ENCODE results near the gene WLS. TPM values are rescaled to one million over a fixed set of nuclear protein-coding genes. Genes with fewer than 3 reads are reported as not detected.

The WLS gene
- total and polyA plus RNA-seq, 10 of the 15 experiments (the other 5 are each of a cell fraction or from before 2014, with no cell fraction given): 0.04 to 0.36 TPM; not detected in 8

DNA sequence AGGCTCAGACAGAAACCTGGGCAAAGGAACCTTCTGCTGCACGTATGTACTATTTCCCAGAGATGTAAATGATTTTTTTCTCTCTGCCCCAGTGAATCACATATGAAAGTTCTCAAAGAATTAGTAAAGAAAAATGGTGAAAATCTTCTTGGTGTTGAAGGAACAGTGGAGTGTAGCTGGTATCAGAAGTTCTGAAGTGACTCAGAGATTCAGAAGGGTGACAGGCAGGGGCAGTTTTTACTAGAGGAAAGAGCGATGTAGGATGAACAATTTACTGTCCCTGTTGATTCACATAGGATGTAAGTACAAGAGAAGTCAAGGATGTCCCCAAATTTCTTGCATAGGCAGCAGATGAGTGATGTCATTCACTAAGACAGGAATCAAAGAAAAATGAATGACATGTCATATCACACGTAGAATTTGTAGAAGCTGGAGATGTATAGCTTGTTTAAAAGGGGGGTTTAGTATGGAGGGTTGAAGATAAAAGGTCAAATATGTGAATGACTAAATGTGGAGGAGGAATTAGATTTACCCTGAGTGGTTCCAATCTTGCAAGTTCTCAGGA, 26.4 kb downstream of the WLS start (continued):
- TF ChIP-seq, protein P1, sequence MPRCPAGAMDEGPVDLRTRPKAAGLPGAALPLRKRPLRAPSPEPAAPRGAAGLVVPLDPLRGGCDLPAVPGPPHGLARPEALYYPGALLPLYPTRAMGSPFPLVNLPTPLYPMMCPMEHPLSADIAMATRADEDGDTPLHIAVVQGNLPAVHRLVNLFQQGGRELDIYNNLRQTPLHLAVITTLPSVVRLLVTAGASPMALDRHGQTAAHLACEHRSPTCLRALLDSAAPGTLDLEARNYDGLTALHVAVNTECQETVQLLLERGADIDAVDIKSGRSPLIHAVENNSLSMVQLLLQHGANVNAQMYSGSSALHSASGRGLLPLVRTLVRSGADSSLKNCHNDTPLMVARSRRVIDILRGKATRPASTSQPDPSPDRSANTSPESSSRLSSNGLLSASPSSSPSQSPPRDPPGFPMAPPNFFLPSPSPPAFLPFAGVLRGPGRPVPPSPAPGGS (IDR thresholded peaks at IDR 0.05; ENCODE audit: borderline replicate concordance, insufficient read depth, low read depth, low read length, poor library complexity, severe bottlenecking): no peak
- TF ChIP-seq, protein P2, sequence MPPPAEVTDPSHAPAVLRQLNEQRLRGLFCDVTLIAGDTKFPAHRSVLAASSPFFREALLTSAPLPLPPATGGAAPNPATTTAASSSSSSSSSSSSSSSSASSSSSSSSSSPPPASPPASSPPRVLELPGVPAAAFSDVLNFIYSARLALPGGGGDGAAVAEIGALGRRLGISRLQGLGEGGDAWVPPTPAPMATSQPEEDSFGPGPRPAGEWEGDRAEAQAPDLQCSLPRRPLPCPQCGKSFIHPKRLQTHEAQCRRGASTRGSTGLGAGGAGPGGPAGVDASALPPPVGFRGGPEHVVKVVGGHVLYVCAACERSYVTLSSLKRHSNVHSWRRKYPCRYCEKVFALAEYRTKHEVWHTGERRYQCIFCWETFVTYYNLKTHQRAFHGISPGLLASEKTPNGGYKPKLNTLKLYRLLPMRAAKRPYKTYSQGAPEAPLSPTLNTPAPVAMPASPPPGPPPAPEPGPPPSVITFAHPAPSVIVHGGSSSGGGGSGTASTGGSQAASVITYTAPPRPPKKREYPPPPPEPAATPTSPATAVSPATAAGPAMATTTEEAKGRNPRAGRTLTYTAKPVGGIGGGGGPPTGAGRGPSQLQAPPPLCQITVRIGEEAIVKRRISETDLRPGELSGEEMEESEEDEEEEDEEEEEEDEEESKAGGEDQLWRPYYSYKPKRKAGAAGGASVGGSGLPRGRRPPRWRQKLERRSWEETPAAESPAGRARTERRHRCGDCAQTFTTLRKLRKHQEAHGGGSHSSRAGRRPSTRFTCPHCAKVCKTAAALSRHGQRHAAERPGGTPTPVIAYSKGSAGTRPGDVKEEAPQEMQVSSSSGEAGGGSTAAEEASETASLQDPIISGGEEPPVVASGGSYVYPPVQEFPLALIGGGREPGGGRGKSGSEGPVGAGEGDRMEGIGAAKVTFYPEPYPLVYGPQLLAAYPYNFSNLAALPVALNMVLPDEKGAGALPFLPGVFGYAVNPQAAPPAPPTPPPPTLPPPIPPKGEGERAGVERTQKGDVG (CRISPR knock-in tag; IDR thresholded peaks at IDR 0.05): no peak
- no peak for TF ChIP-seq CTCF (IDR thresholded peaks at IDR 0.05 in 2 of 3, conservative IDR thresholded peaks at IDR 0.05 in 1 of 3; ENCODE audit: control insufficient read depth in 2 of 3, extremely low read depth in 1 of 3, insufficient read depth in 1 of 3, low read depth in 3 of 3, low read length in 3 of 3)
- no peak for TF ChIP-seq KLF5 (IDR thresholded peaks at IDR 0.05; ENCODE audit: partially characterized antibody)
- TF ChIP-seq MYB (IDR thresholded peaks at IDR 0.05; ENCODE audit: borderline replicate concordance, low read depth, low read length): no peak
- TF ChIP-seq PML (IDR thresholded peaks at IDR 0.05; ENCODE audit: low read length): no peak

All from GM12878 (cell line).